ENCODE results near the gene LDLRAD4.

LDLRAD4 gene

DNA sequence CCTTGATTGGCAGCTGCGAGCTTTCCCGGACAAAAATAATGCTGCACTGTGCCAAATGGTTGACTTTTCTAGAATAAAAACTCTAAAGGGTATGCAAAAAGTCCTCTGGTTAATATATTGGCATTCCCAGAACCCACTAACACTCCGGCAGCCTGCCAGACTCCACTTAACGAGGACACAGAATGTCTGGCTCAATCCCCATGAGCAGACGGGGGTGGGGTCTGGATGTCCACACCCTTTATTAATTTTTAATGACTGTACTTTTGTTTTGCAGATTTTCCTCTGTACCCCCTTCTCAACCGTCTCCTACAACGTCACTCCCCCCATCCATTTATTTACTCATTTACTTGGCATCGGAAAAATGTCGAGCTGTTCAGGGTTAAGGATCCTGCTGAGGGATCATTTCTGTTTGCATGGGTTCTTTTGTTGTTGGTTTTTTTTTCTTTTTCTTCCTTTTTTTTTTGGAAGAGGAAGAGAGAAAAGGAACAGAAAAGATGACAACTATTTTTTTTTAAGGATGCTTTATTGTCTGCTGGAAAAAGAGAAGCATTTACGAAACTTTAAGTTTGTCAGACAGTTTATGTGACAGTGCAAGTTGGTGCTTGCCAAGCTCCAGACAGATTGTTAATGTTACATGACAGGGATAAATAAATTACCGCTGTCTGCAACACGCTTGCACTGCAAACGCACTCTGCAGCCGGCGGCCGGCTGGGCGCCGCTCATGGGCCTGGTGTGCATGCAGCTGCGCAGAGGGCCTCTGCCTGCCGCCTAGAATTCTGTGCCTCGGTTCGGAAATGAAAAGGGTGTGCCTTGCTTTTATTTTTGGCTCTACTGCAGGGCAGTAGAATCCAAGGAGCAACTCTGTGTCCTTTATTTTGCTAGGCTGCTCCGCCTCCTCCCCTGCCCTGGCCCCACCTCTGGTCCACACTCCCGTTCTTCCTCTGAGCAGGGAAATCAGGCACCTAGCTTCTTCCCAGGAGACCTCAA lies 3.6 kb downstream of the LDLRAD4 start:
- H3K36me3 ChIP-seq (ENCODE audit: low read length): no peaks in the 10 kb centered on the region
- no peaks in the 10 kb centered on the region for H3K79me2 ChIP-seq (ENCODE audit: insufficient read depth, low read length)
- H3K9me3 ChIP-seq (ENCODE audit: insufficient read depth, low read length): no peaks in the 10 kb centered on the region
- no peaks in the 10 kb centered on the region for H3K27me3 ChIP-seq (ENCODE audit: low read length)
- no peaks in the 10 kb centered on the region for H3K9me2 ChIP-seq (replicated peaks; ENCODE audit: insufficient read depth, low read length)
- H3F3A ChIP-seq (ENCODE audit: insufficient read depth): no peaks in the 10 kb centered on the region
- no peak overlapping the region for H3K4me3 ChIP-seq (ENCODE audit: insufficient read depth, low read length, poor library complexity, severe bottlenecking)
- TF ChIP-seq EZH2phosphoT487 (conservative IDR thresholded peaks at IDR 0.05; ENCODE audit: low read length): no peak
- TF ChIP-seq, protein P1, sequence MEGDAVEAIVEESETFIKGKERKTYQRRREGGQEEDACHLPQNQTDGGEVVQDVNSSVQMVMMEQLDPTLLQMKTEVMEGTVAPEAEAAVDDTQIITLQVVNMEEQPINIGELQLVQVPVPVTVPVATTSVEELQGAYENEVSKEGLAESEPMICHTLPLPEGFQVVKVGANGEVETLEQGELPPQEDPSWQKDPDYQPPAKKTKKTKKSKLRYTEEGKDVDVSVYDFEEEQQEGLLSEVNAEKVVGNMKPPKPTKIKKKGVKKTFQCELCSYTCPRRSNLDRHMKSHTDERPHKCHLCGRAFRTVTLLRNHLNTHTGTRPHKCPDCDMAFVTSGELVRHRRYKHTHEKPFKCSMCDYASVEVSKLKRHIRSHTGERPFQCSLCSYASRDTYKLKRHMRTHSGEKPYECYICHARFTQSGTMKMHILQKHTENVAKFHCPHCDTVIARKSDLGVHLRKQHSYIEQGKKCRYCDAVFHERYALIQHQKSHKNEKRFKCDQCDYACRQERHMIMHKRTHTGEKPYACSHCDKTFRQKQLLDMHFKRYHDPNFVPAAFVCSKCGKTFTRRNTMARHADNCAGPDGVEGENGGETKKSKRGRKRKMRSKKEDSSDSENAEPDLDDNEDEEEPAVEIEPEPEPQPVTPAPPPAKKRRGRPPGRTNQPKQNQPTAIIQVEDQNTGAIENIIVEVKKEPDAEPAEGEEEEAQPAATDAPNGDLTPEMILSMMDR (IDR thresholded peaks at IDR 0.05; ENCODE audit: insufficient read depth, low read length, poor library complexity, severe bottlenecking): no peak
- H2AFZ ChIP-seq (ENCODE audit: low read depth, low read length, severe bottlenecking): no peak overlapping the region
- H3K27ac ChIP-seq (ENCODE audit: low read depth, low read length): no peak overlapping the region
- no peak overlapping the region for H3K4me2 ChIP-seq (ENCODE audit: low read depth, low read length, poor library complexity, severe bottlenecking)
- no peaks in the 10 kb centered on the region for H4K20me1 ChIP-seq (ENCODE audit: low read depth, low read length)
- H3K9ac ChIP-seq (ENCODE audit: low read length): no peak overlapping the region

DNA sequence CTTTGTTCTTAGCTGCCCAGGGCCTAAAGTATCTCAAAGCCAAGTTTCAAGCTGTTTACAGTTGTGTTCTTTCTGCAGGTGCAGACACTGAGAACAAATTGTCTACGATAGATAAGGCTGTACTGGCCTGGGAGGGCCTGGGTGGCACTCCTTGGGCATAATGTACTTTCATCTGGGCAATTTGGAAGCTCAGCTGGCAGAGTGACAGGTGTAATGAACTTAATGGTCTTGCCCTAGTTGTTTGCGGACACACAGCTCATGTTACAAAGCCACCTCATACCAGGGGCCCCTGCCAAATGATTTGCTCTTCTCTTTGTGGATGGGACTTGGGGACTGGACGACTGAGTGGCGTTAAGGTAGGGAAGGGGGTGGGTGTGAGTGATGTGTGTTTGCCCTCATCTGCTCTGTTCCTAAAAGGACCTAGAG lies 4.3 kb downstream of the LDLRAD4 start:
- no peak overlapping the region for H3K9ac ChIP-seq (ENCODE audit: low read length)
- no peak overlapping the region for H3K4me2 ChIP-seq (ENCODE audit: low read depth, low read length, poor library complexity, severe bottlenecking)

DNA sequence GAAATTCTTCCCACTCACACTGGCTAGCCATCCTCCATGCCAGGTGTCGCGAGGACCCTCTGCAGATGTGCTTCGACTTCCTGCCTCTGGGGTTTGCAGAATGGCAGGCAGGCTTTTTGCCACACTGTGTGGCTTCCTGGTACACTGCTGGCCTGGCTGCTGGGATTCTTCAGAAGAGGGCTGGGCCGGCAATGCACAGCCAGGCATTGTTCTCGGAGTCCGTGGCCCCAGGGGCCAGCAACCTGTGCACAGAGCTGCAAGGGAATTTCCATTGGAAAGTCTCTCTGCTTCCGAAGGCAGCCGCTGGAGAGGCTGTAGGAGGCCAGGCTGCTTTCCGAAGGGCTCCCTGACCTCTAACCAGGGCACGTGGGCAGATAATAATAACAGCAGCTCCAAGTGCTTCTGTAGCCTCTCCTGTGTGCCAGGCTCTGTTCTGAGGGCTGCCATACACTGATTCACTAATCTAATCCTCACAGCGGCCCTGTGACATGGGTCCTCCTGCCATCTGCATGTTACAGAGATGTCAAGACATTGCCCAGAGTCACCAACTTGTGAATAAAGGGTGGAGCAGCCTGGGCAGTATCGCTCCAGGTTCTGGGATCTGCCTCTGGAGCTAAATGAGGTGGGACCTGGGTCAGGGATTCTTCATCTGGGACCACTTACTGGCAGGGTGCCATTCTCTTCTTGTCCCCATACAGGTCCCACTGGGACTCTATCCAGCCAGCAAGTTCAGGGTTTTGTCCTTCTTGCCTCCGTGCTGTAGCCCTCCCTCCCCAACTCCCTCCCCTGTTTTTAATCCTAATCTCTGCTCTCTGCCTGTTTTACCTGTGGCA lies 5.0 kb downstream of the LDLRAD4 start:
- no peak overlapping the region for H3K4me3 ChIP-seq (ENCODE audit: insufficient read depth, low read length, poor library complexity, severe bottlenecking)
- no peaks in the 10 kb centered on the region for H3K79me2 ChIP-seq (ENCODE audit: insufficient read depth, low read length)

More for the DNA sequence above, 4.3 kb downstream of the LDLRAD4 start:
- Histone ChIP-seq H3F3A (ENCODE audit: insufficient read depth) (no peaks in the 10 kb centered on the region), H4K20me1 (ENCODE audit: low read depth, low read length) (no peaks in the 10 kb centered on the region), H3K9me3 (ENCODE audit: insufficient read depth, low read length) (no peaks in the 10 kb centered on the region), H3K79me2 (ENCODE audit: insufficient read depth, low read length) (no peaks in the 10 kb centered on the region), H3K4me3 (ENCODE audit: insufficient read depth, low read length, poor library complexity, severe bottlenecking) (no peak overlapping the region), H3K27ac (ENCODE audit: low read depth, low read length) (no peak overlapping the region), H3K9me2 (replicated peaks; ENCODE audit: insufficient read depth, low read length) (no peaks in the 10 kb centered on the region), H3K36me3 (ENCODE audit: low read length) (no peaks in the 10 kb centered on the region), H3K27me3 (ENCODE audit: low read length) (no peaks in the 10 kb centered on the region), H2AFZ (ENCODE audit: low read depth, low read length, severe bottlenecking) (no peak overlapping the region)
- TF ChIP-seq, protein P1 (IDR thresholded peaks at IDR 0.05; ENCODE audit: insufficient read depth, low read length, poor library complexity, severe bottlenecking): no peak
- no peak for TF ChIP-seq EZH2phosphoT487 (conservative IDR thresholded peaks at IDR 0.05; ENCODE audit: low read length)

More for the DNA sequence above, 5.0 kb downstream of the LDLRAD4 start:
- Histone ChIP-seq H3K4me2 (ENCODE audit: low read depth, low read length, poor library complexity, severe bottlenecking) (no peak overlapping the region), H3K9me3 (ENCODE audit: insufficient read depth, low read length) (no peaks in the 10 kb centered on the region), H3K9me2 (replicated peaks; ENCODE audit: insufficient read depth, low read length) (no peaks in the 10 kb centered on the region), H3K27ac (ENCODE audit: low read depth, low read length) (no peak overlapping the region), H2AFZ (ENCODE audit: low read depth, low read length, severe bottlenecking) (no peak overlapping the region), H3K27me3 (ENCODE audit: low read length) (no peaks in the 10 kb centered on the region), H3F3A (ENCODE audit: insufficient read depth) (no peaks in the 10 kb centered on the region), H4K20me1 (ENCODE audit: low read depth, low read length) (no peaks in the 10 kb centered on the region), H3K36me3 (ENCODE audit: low read length) (no peaks in the 10 kb centered on the region), H3K9ac (ENCODE audit: low read length) (no peak overlapping the region)
- TF ChIP-seq EZH2phosphoT487 (conservative IDR thresholded peaks at IDR 0.05; ENCODE audit: low read length): no peak
- TF ChIP-seq, protein P1 (IDR thresholded peaks at IDR 0.05; ENCODE audit: insufficient read depth, low read length, poor library complexity, severe bottlenecking): no peak

Measured in SU-DHL-6 (cell line).